B cell (primary cell): Measurements from ENCODE around the gene PSMB2. TPM values are rescaled to one million over a fixed set of nuclear protein-coding genes. Genes with fewer than 3 reads are reported as not detected.

Source experiments
- ATAC-seq: fragments of 200-7000 bp; cut with Tn5 transposase; one replicate; pipeline ENCODE4 v1.10.0; 2021; ENCODE audit warnings: low read depth, mild to moderate bottlenecking, moderate number of reproducible peaks, moderate library complexity
- CTCF ChIA-PET: fragments of 350-600 bp; sonication (Branson Sonifier 250); formaldehyde crosslinking; loops from one replicate; lab custom pipeline; 2021; ENCODE audit warnings: antibody characterized with exemption, inconsistent platforms; lab: Charles Lee
- POLR2A ChIA-PET: fragments of 350-600 bp; sonication (Branson Sonifier 250); formaldehyde crosslinking; loops from one replicate; lab custom pipeline; 2021; ENCODE audit warnings: antibody characterized with exemption; lab: Charles Lee
- DNase-seq: peaks from one replicate; pipeline ENCODE4 v3.0.0; 2013
- H2AFZ ChIP-seq: 2 replicates; pipeline ENCODE4 v1.6.1; 2012; ENCODE audit warnings: mild to moderate bottlenecking, low read depth, low read length; ENCODE audit not compliant: insufficient read depth, poor library complexity, severe bottlenecking
- H3K27ac ChIP-seq, 2 donors: 1 replicate in 1 of 2; 2 replicates in 1 of 2; pipeline ENCODE4 v1.5.1; 2012 to 2013; ENCODE audit warnings: low read length in 2 of 2, mild to moderate bottlenecking in 2 of 2, moderate library complexity in 1 of 2
- H3K27me3 ChIP-seq, 4 experiments: fragments of 200-600 bp in 1 of 4; sonication (generic) in 1 of 4; replicated peaks in 1 of 4; 1 replicate in 2 of 4; 2 replicates in 2 of 4; pipeline versions ENCODE4 v1.6.1 to v1.7.0; 2013 to 2016; ENCODE audit warnings: low read length in 3 of 4, mild to moderate bottlenecking in 2 of 4, mixed read lengths in 1 of 4, moderate library complexity in 1 of 4; ENCODE audit not compliant: insufficient read depth in 4 of 4, control insufficient read depth in 3 of 4; ENCODE audit errors: control extremely low read depth in 1 of 4
- H3K36me3 ChIP-seq, 2 experiments: replicated peaks in 1 of 2; 1 replicate in 1 of 2; 2 replicates in 1 of 2; pipeline versions ENCODE4 v1.6.1 to v1.7.1; 2013; ENCODE audit warnings: low read length in 1 of 2; ENCODE audit not compliant: insufficient read depth in 2 of 2, control insufficient read depth in 1 of 2; ENCODE audit errors: control extremely low read depth in 1 of 2, extremely low read depth in 1 of 2
- H3K4me1 ChIP-seq, 2 donors: fragments of 200-600 bp in 1 of 2; sonication (generic) in 1 of 2; 1 replicate in 1 of 2; 2 replicates in 1 of 2; pipeline versions ENCODE4 v1.5.1 to v1.6.1; 2013 to 2017; ENCODE audit warnings: low read length in 2 of 2; ENCODE audit not compliant: control insufficient read depth in 2 of 2, insufficient read depth in 2 of 2
- H3K4me2 ChIP-seq: replicated peaks from 2 replicates; pipeline ENCODE3; 2012; ENCODE audit warnings: mild to moderate bottlenecking, low read depth, low read length; ENCODE audit not compliant: poor library complexity, severe bottlenecking
- H3K4me3 ChIP-seq, 5 experiments: fragments of 200-600 bp in 1 of 5; sonication (generic) in 1 of 5; 1 replicate in 3 of 5; 2 replicates in 2 of 5; pipeline versions ENCODE4 v1.5.1 to v1.7.0; 2011 to 2016; ENCODE audit warnings: low read length in 4 of 5, mild to moderate bottlenecking in 4 of 5, low read depth in 2 of 5, control low read depth in 1 of 5, moderate library complexity in 1 of 5; ENCODE audit not compliant: insufficient read depth in 1 of 5; ENCODE audit errors: control extremely low read depth in 1 of 5, extremely low read depth in 1 of 5
- H3K79me2 ChIP-seq: fragments of 200-600 bp; sonication (generic); one replicate; pipeline ENCODE4 v1.6.0; 2016; ENCODE audit warnings: low read length; ENCODE audit not compliant: control insufficient read depth, insufficient read depth
- H3K9ac ChIP-seq: fragments of 200-600 bp; sonication (generic); 2 replicates; pipeline ENCODE4 v1.6.1; 2017; ENCODE audit warnings: mild to moderate bottlenecking, low read length, moderate library complexity
- H3K9me3 ChIP-seq, 3 donors: one replicate each; pipeline versions ENCODE4 v1.6.1 to v1.7.1; 2013; ENCODE audit warnings: low read length in 2 of 3; ENCODE audit not compliant: control insufficient read depth in 2 of 3, insufficient read depth in 1 of 3; ENCODE audit errors: control extremely low read depth in 1 of 3
- H4K20me1 ChIP-seq: 2 replicates; pipeline ENCODE4 v1.6.0; 2012; ENCODE audit warnings: mild to moderate bottlenecking, low read length; ENCODE audit not compliant: insufficient read depth, control insufficient read depth, poor library complexity, severe bottlenecking
- H3K27ac Mint-ChIP-seq: one replicate; pipeline ENCODE4 v1.8.0; 2021; ENCODE audit warnings: mixed read lengths
- H3K27me3 Mint-ChIP-seq: one replicate; pipeline ENCODE4 v1.8.0; 2021; ENCODE audit warnings: mixed read lengths
- H3K4me1 Mint-ChIP-seq: one replicate; pipeline ENCODE4 v1.8.0; 2021; ENCODE audit warnings: mixed read lengths
- H3K4me3 Mint-ChIP-seq: one replicate; pipeline ENCODE4 v1.8.0; 2021; ENCODE audit warnings: mixed read lengths
- H3K9me3 Mint-ChIP-seq: one replicate; pipeline ENCODE4 v1.8.0; 2022; ENCODE audit warnings: mixed read lengths; ENCODE audit not compliant: insufficient read depth
- CTCF ChIP-seq: fragments of 200-600 bp; IDR thresholded peaks from one replicate; pipeline ENCODE4 v1.8.0; 2022; ENCODE audit warnings: antibody characterized with exemption, mild to moderate bottlenecking
- EZH2 ChIP-seq: IDR thresholded peaks from 2 replicates; pipeline ENCODE4 v1.6.1; 2012; ENCODE audit warnings: borderline replicate concordance, low read depth, mild to moderate bottlenecking, moderate library complexity, low read length; ENCODE audit not compliant: insufficient read depth, poor library complexity, severe bottlenecking
- WGBS: methylation state at CpG from one replicate; pipeline ENCODE4 v1.1.5; 2013; ENCODE audit warnings: missing lambda C conversion rate; ENCODE audit not compliant: insufficient coverage; 5-methylcytosine and 5-hydroxymethylcytosine counted together
- intact Hi-C: fragments of 100-400 bp; cut with micrococcal nuclease; formaldehyde crosslinking; loops from one replicate; pipeline ENCODE4 v1.10.0; 2022
- polyA plus RNA-seq: library from polyadenylated mRNA; depleted of rRNA; stranded (reverse); fragments of >200 nt; gene quantifications from 2 replicates; pipeline ENCODE4 v1.2.3, GENCODE V29; 2012
- total RNA-seq, 2 donors: library from RNA; stranded (reverse); fragments of 120-200 nt in 1 of 2; gene quantifications; 1 replicate in 1 of 2; 2 replicates in 1 of 2; pipeline versions ENCODE4 v1.2.3 to v1.2.4, GENCODE V29; 2013 to 2022

Gene PSMB2
- total and polyA plus RNA-seq, 2 donors (not counting 1 experiment from before 2014, with no cell fraction given) = 20.5 to 26.2 TPM

- Histone ChIP-seq H3K4me2 (no peak overlapping the region), H3K27me3 (no peaks in the 10 kb centered on the region), H4K20me1 (no peaks in the 10 kb centered on the region), H3K4me3 (no peak overlapping the region), H3K9me3 (no peaks in the 10 kb centered on the region), H3K36me3 (peaks cover 3 to 11% of the 10 kb centered on the region in 2 experiments), H3K9ac (no peak overlapping the region), H3K27ac (no peak overlapping the region), H2AFZ (no peak overlapping the region), H3K4me1 (no peaks in the 10 kb centered on the region), H3K79me2 (no peaks in the 10 kb centered on the region)
- intact Hi-C loops = no loop called here
- H3K27ac Mint-ChIP-seq = no peak overlapping the region
- H3K9me3 Mint-ChIP-seq = no peaks in the 10 kb centered on the region
- ChIA-PET POLR2A (no interaction called here), CTCF (interaction anchor here (1.1 to 1.2 kb wide), 2 partner anchors 29 to 118 kb away, joined by 3 read pairs; no protein-coding TSS in a partner anchor)
- H3K4me1 Mint-ChIP-seq = no peaks in the 10 kb centered on the region
- DNase-seq = no peak
- H3K27me3 Mint-ChIP-seq = no peaks in the 10 kb centered on the region
- TF ChIP-seq EZH2 = no peak
- no peak for TF ChIP-seq CTCF
- ATAC-seq = no peak
- H3K4me3 Mint-ChIP-seq = no peak overlapping the region
- WGBS = 100% methylated on average over 4 of the region's 5 CpGs
Observed at GRCh38 chr1:35597870-35598269, 43.5 kb downstream of the PSMB2 start.

GRCh38 chr1:35595684-35596083 lies 45.6 kb downstream of the PSMB2 start:
- Mint-ChIP-seq H3K27me3 (no peaks in the 10 kb centered on the region), H3K9me3 (no peaks in the 10 kb centered on the region), H3K27ac (no peak overlapping the region), H3K4me1 (no peaks in the 10 kb centered on the region), H3K4me3 (no peak overlapping the region)
- Histone ChIP-seq H3K4me1 (no peaks in the 10 kb centered on the region), H3K27me3 (no peaks in the 10 kb centered on the region), H2AFZ (no peak overlapping the region), H3K27ac (no peak overlapping the region), H3K9me3 (no peaks in the 10 kb centered on the region), H3K4me3 (no peak overlapping the region), H3K9ac (no peak overlapping the region), H4K20me1 (no peaks in the 10 kb centered on the region), H3K36me3 (peaks cover 2 to 3% of the 10 kb centered on the region in 2 experiments), H3K4me2 (no peak overlapping the region), H3K79me2 (no peaks in the 10 kb centered on the region)
- TF ChIP-seq CTCF = no peak
- no peak for TF ChIP-seq EZH2
- 97% methylated on average over 5 of the region's 7 CpGs for WGBS
- ATAC-seq (no peak), DNase-seq (no peak)
- intact Hi-C loops = no loop called here
- POLR2A ChIA-PET = no interaction called here
- CTCF ChIA-PET = no interaction called here
